ENCODE measurements around the gene BEGAIN. TPM values are rescaled to one million over a fixed set of nuclear protein-coding genes. Genes with fewer than 3 reads are reported as not detected.

BEGAIN gene
- total and polyA plus RNA-seq, 9 of the 15 experiments (the other 6 are each of a cell fraction or from before 2014, with no cell fraction given), result 0.07 to 0.68 (median 0.55) TPM; not detected in 3

DNA sequence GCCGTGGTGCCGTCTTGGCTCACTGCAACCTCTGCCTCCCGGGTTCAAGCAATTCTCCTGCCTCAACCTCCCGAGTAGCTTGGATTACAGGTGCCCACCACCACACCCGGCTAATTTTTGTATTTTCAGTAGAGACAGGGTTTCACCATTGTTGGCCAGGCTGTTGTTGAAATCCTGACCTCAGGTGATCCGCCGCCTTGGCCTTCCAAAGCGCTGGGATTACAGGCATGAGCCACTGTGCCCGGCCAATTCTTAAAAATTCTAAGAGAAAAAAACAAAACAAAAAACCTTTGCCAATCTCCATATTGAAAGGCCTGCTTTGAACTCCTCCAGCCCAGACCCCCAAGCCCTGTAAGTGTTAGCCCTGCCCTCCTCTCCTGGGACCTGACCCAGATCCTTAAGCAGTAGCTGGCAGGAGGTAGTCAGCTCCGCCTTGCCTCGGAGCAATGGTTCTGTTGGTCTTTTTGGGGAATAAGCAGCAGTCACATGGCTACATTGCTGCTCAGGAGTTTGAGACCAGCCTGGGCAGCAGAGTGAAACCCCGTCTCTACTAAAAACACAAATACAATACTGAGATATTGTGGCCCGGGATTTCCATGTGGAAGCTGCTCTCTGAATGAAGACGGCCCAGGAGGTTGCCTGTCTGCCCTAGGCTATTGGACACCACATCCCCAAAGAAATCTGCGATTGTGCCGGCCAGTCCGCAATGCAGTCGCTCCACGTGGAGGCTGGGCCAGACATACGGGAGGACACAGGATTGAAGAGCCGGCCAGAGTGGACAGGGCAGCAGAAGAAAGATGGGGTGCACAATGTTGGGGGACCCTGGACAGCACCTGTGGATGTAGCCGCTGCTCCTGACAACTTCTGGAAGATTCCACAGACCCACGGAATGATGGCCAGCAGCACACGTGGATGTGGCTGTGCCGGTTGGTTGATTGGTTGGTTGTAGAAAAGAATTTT, 28.8 kb upstream of the BEGAIN start:
- in situ Hi-C loops (cut with MboI) (no loop called here), intact Hi-C loops (cut with micrococcal nuclease) (no loop called here)
- CTCF ChIA-PET (ENCODE audit: low intra/inter-chr PET ratio), result no interaction called here
- Histone ChIP-seq H3K9ac (ENCODE audit: insufficient read depth in 1 of 2, low read depth in 2 of 2, low read length in 2 of 2) (no peak overlapping the region), H3K27me3 (ENCODE audit: control insufficient read depth in 2 of 2, insufficient read depth in 2 of 2, low read length in 2 of 2) (peaks cover 0 to 10% of the 10 kb centered on the region in 2 experiments; a peak in 2 of 5 replicates), H4K20me1 (replicated peaks; ENCODE audit: control insufficient read depth, insufficient read depth, low read length) (no peaks in the 10 kb centered on the region), H3K4me2 (ENCODE audit: insufficient read depth, low read length) (no peak overlapping the region), H3K9me1 (ENCODE audit: control insufficient read depth, insufficient read depth, low read length) (no peaks in the 10 kb centered on the region), H3K79me2 (ENCODE audit: control insufficient read depth, insufficient read depth, low read length) (no peaks in the 10 kb centered on the region), H3K4me1 (replicated peaks in 1 of 2; ENCODE audit: control insufficient read depth in 2 of 2, insufficient read depth in 2 of 2, low read length in 2 of 2) (peaks cover 8 to 9% of the 10 kb centered on the region in 2 experiments; a peak in 3 of 5 replicates), H3K4me3 (no peak overlapping the region), H2AFZ (ENCODE audit: low read depth, low read length) (no peak overlapping the region), H3K9me3 (replicated peaks; ENCODE audit: control insufficient read depth, insufficient read depth, low read depth, low read length) (no peaks in the 10 kb centered on the region), H3K27ac (ENCODE audit: extremely low read depth, low read depth, low read length) (no peak overlapping the region), H3K36me3 (ENCODE audit: control insufficient read depth, insufficient read depth, low read length) (no peaks in the 10 kb centered on the region)
- 46% methylated on average over 24 of the region's 25 CpGs for WGBS (ENCODE audit: insufficient coverage, low coverage, missing lambda C conversion rate)
- DNase-seq (ENCODE audit: extremely low read depth in 1 of 4, low spot score in 3 of 4) (no peak), FAIRE-seq (no peak), ATAC-seq (no peak)
- POLR2A ChIA-PET, result interaction anchor here (0.6 to 0.7 kb wide), 4 partner anchors 10 to 40 kb away, joined by 3 read pairs; no protein-coding TSS in a partner anchor
- no TSS peak for BruUV-seq (replicated peaks)
- TF ChIP-seq HOXB6 (CRISPR knock-in tag; IDR thresholded peaks at IDR 0.05; ENCODE audit: borderline replicate concordance) (no peak), MAZ (CRISPR knock-in tag; conservative IDR thresholded peaks at IDR 0.05 in 1 of 2, IDR thresholded peaks at IDR 0.05 in 1 of 2) (no peak), CHCHD3 (CRISPR knock-in tag; IDR thresholded peaks at IDR 0.05) (no peak), ZNF408 (CRISPR knock-in tag; IDR thresholded peaks at IDR 0.05; ENCODE audit: low read depth) (no peak), ZBTB8A (IDR thresholded peaks at IDR 0.05; ENCODE audit: partially characterized antibody) (no peak), EP400 (IDR thresholded peaks at IDR 0.05) (no peak), RBFOX2 (IDR thresholded peaks at IDR 0.05; ENCODE audit: low read depth, low read length) (no peak), HCFC1 (IDR thresholded peaks at IDR 0.05; ENCODE audit: low read depth, low read length) (no peak), ZNF347 (CRISPR knock-in tag; IDR thresholded peaks at IDR 0.05; ENCODE audit: low read depth) (no peak), TOE1 (IDR thresholded peaks at IDR 0.05; ENCODE audit: borderline replicate concordance) (no peak), TOE1 (CRISPR knock-in tag; IDR thresholded peaks at IDR 0.05; ENCODE audit: borderline replicate concordance, low read depth) (no peak), ZNF217 (CRISPR knock-in tag; IDR thresholded peaks at IDR 0.05) (no peak), TFAM (CRISPR knock-in tag; conservative IDR thresholded peaks at IDR 0.05) (no peak), HEY1 (CRISPR knock-in tag; IDR thresholded peaks at IDR 0.05; ENCODE audit: borderline replicate concordance) (no peak), HNRNPK (IDR thresholded peaks at IDR 0.05; ENCODE audit: low read depth, low read length, poor library complexity, severe bottlenecking) (no peak), ZNF668 (CRISPR knock-in tag; IDR thresholded peaks at IDR 0.05) (no peak), CBX1 (IDR thresholded peaks at IDR 0.05; ENCODE audit: low read depth) (no peak), SMAD3 (CRISPR knock-in tag; conservative IDR thresholded peaks at IDR 0.05) (no peak)
- TF ChIP-seq, protein P1, sequence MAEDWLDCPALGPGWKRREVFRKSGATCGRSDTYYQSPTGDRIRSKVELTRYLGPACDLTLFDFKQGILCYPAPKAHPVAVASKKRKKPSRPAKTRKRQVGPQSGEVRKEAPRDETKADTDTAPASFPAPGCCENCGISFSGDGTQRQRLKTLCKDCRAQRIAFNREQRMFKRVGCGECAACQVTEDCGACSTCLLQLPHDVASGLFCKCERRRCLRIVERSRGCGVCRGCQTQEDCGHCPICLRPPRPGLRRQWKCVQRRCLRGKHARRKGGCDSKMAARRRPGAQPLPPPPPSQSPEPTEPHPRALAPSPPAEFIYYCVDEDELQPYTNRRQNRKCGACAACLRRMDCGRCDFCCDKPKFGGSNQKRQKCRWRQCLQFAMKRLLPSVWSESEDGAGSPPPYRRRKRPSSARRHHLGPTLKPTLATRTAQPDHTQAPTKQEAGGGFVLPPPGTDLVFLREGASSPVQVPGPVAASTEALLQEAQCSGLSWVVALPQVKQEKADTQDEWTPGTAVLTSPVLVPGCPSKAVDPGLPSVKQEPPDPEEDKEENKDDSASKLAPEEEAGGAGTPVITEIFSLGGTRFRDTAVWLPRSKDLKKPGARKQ (CRISPR knock-in tag; IDR thresholded peaks at IDR 0.05), result no peak

Measured in K562 (cell line).